SH-SY5Y (cell line): ENCODE results near the gene OR51G2.

Source experiments
- GATA2 ChIP-seq: IDR thresholded peaks from 2 replicates; pipeline ENCODE4 v1.6.1; 2011; ENCODE audit warnings: mild to moderate bottlenecking, low read depth, low read length
- GATA3 ChIP-seq: IDR thresholded peaks from 2 replicates; pipeline ENCODE4 v1.6.1; 2011; ENCODE audit warnings: low read depth, mild to moderate bottlenecking, low read length, moderate library complexity

DNA sequence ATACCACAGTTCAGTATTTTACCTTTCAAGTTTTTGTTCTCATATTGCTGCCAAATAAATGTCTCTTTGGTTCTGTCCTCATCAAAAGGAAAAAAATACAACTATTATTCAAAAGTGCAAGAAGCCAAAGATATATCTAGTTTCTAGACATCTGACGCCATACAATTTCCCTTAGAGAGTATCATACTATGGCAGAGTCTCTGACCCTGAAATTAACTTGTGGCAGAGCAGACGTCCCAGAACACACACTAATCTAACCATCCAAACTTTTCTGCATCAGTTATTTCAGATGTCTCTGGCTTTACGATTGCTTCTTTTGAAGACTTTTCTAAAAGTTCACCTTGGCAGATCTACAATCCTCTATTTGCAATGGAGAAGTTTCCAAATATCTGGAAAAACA, 34.8 kb downstream of the OR51G2 start:
- no peak for TF ChIP-seq GATA2
- no peak for TF ChIP-seq GATA3
